HEK293 (cell line): ENCODE data around the gene JAK3.
A peak's percentile ranks its signal among the peaks of the same experiment; 100 is the strongest.
"Not testable (repeated sequence)": the region's sequence is repeated elsewhere in the genome, so short reads cannot be mapped to it uniquely, and the experiment has no call there.

ENCODE experiments used
- CTCF ChIA-PET: fragments of 350-600 bp; formaldehyde crosslinking; extraction: SDS; loops from one replicate; lab custom pipeline; 2021; ENCODE audit warnings: antibody characterized with exemption; lab: Yijun Ruan, JAX
- POLR2A ChIA-PET: fragments of 300-600 bp; formaldehyde crosslinking; extraction: SDS; loops from one replicate; lab custom pipeline; 2020; ENCODE audit warnings: antibody characterized with exemption, inconsistent platforms; lab: Yijun Ruan, JAX
- H3K27ac ChIP-seq: fragments of 200-500 bp; sonication (Bioruptor generic); 2 replicates; pipeline ENCODE4 v1.5.1; 2014; ENCODE audit warnings: low read depth, low read length, control low read depth, inconsistent platforms; ENCODE audit errors: extremely low read depth
- H3K36me3 ChIP-seq, 2 experiments: fragments of 200-500 bp in 1 of 2; sonication (Bioruptor generic) in 1 of 2; 1 replicate in 1 of 2; 2 replicates in 1 of 2; pipeline ENCODE4 v1.5.1; 2014 to 2017; ENCODE audit warnings: inconsistent platforms in 2 of 2, low read length in 2 of 2; ENCODE audit not compliant: control insufficient read depth in 2 of 2, insufficient read depth in 1 of 2
- H3K4me1 ChIP-seq: fragments of 200-500 bp; sonication (Bioruptor generic); 2 replicates; pipeline ENCODE4 v1.5.1; 2014; ENCODE audit warnings: mild to moderate bottlenecking, low read length, inconsistent platforms; ENCODE audit not compliant: control insufficient read depth, insufficient read depth
- H3K4me3 ChIP-seq: 2 replicates; pipeline ENCODE4 v1.5.1; 2011; ENCODE audit warnings: low read depth, mild to moderate bottlenecking, control low read depth, low read length, moderate library complexity
- H3K9me3 ChIP-seq: fragments of 200-500 bp; sonication (Bioruptor generic); 2 replicates; pipeline ENCODE4 v1.5.1; 2014; ENCODE audit warnings: low read depth, low read length, inconsistent platforms; ENCODE audit not compliant: control insufficient read depth, insufficient read depth
- BCL11B ChIP-seq: fragments of 450-650 bp; formaldehyde crosslinking; IDR thresholded peaks from 2 replicates; pipeline ENCODE4 v1.5.1; 2016; ENCODE audit warnings: low read depth, missing biosample characterization, missing genetic modification characterization
- EGR2 ChIP-seq: fragments of 450-650 bp; formaldehyde crosslinking; IDR thresholded peaks from 2 replicates; pipeline ENCODE4 v1.5.1; 2016; ENCODE audit warnings: low read depth, missing biosample characterization, missing genetic modification characterization
- HOXA7 ChIP-seq: sonication (generic); formaldehyde crosslinking; IDR thresholded peaks from 2 replicates; pipeline ENCODE4 v1.8.1; 2022; ENCODE audit warnings: missing genetic modification reagents, borderline replicate concordance
- KLF1 ChIP-seq: fragments of 450-650 bp; formaldehyde crosslinking; IDR thresholded peaks from 2 replicates; pipeline ENCODE4 v1.5.1; 2016; ENCODE audit warnings: missing biosample characterization, missing genetic modification characterization
- RBAK ChIP-seq: fragments of 450-650 bp; formaldehyde crosslinking; IDR thresholded peaks from 2 replicates; pipeline ENCODE4 v1.5.1; 2016; ENCODE audit warnings: missing biosample characterization, missing genetic modification characterization
- SCRT2 ChIP-seq: fragments of 450-650 bp; formaldehyde crosslinking; IDR thresholded peaks from 2 replicates; pipeline ENCODE4 v1.5.1; 2016; ENCODE audit warnings: missing biosample characterization, missing genetic modification characterization
- ZIC2 ChIP-seq: fragments of 450-650 bp; formaldehyde crosslinking; IDR thresholded peaks from 2 replicates; pipeline ENCODE4 v1.5.1; 2016; ENCODE audit warnings: missing biosample characterization, missing genetic modification characterization
- ZNF155 ChIP-seq: fragments of 450-650 bp; formaldehyde crosslinking; IDR thresholded peaks from 2 replicates; pipeline ENCODE4 v1.5.1; 2016; ENCODE audit warnings: missing biosample characterization, missing genetic modification characterization
- ZNF341 ChIP-seq: fragments of 450-650 bp; formaldehyde crosslinking; IDR thresholded peaks from 2 replicates; pipeline ENCODE4; 2016; ENCODE audit warnings: low read depth, missing biosample characterization, missing genetic modification characterization
- ZNF548 ChIP-seq: fragments of 450-650 bp; formaldehyde crosslinking; IDR thresholded peaks from 2 replicates; pipeline ENCODE4 v1.5.1; 2016; ENCODE audit warnings: missing biosample characterization, missing genetic modification characterization
- ZNF549 ChIP-seq: fragments of 450-650 bp; IDR thresholded peaks from 2 replicates; pipeline ENCODE4 v1.5.1; 2018; ENCODE audit warnings: missing biosample characterization, missing genetic modification characterization, mild to moderate bottlenecking, inconsistent platforms, moderate library complexity
- ZNF561 ChIP-seq: fragments of 450-650 bp; IDR thresholded peaks from 2 replicates; pipeline ENCODE4 v1.5.1; 2018; ENCODE audit warnings: missing biosample characterization, missing genetic modification characterization, borderline replicate concordance
- ZNF580 ChIP-seq: fragments of 450-650 bp; formaldehyde crosslinking; IDR thresholded peaks from 2 replicates; pipeline ENCODE4 v1.5.1; 2016; ENCODE audit warnings: missing biosample characterization, missing genetic modification characterization
- ZNF600 ChIP-seq: fragments of 450-650 bp; formaldehyde crosslinking; IDR thresholded peaks from 2 replicates; pipeline ENCODE4 v1.5.1; 2016; ENCODE audit warnings: missing biosample characterization, missing genetic modification characterization
- ZNF677 ChIP-seq: fragments of 450-650 bp; IDR thresholded peaks from 2 replicates; pipeline ENCODE4 v1.5.0; 2018; ENCODE audit warnings: missing biosample characterization, mild to moderate bottlenecking, missing genetic modification characterization, moderate library complexity
- ZNF768 ChIP-seq: fragments of 450-650 bp; formaldehyde crosslinking; IDR thresholded peaks from 2 replicates; pipeline ENCODE4 v1.5.1; 2018; ENCODE audit warnings: missing biosample characterization, mild to moderate bottlenecking, missing genetic modification characterization
- TF ChIP-seq, protein P1 (sequence below): fragments of 450-650 bp; formaldehyde crosslinking; IDR thresholded peaks from 2 replicates; pipeline ENCODE4 v1.5.1; 2017; ENCODE audit warnings: missing biosample characterization, mild to moderate bottlenecking, missing genetic modification characterization, moderate library complexity
- TF ChIP-seq, protein P2 (sequence below): fragments of 450-650 bp; formaldehyde crosslinking; IDR thresholded peaks from 2 replicates; pipeline ENCODE4 v1.5.1; 2016; ENCODE audit warnings: missing biosample characterization, missing genetic modification characterization, low read depth

Gene JAK3

GRCh38 chr19:17784201-17785008 lies 63.4 kb downstream of the JAK3 start (continued):
- no peak for TF ChIP-seq RBAK
- TF ChIP-seq SCRT2 (tag by site-specific recombination) = peak; percentile 68
- TF ChIP-seq EGR2 (tag by site-specific recombination) = peak; percentile 86

DNA sequence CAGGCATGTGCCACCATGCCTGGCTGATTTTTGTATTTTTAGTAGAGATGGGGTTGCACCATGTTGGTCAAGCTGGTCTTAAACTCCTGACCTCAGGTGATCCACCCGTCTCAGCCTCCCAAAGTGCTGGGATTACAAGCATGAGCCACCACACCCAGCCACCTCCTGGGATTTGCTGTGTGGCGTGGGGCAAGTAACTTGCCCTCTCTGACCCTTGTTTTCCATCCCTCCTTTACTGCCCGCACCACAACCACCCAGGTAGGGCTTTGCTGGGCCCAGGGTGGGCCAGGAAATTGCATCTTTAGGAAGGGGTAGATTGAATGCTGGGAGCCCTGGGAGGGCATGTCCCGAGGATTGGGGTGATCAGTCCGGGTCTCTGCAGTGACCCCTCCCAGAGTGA lies 64.1 kb downstream of the JAK3 start:
- H3K9me3 ChIP-seq, H3K36me3 ChIP-seq, H3K4me3 ChIP-seq, H3K27ac ChIP-seq: not testable (repeated sequence)
- CTCF ChIA-PET = interaction anchor here (0.5 to 3.2 kb wide), 13 partner anchors 9 to 1036 kb away, joined by 3 to 12 read pairs (median 5); partner anchors contain the start of gene RPL18A
- TF ChIP-seq BCL11B (tag by site-specific recombination) (0 out of 2 replicates have a peak, but pooled peaks have one; percentile 11), ZNF768 (tag by site-specific recombination) (peak; percentile 94; the same call in 1 of the 2 replicates)
- TF ChIP-seq, protein P1, sequence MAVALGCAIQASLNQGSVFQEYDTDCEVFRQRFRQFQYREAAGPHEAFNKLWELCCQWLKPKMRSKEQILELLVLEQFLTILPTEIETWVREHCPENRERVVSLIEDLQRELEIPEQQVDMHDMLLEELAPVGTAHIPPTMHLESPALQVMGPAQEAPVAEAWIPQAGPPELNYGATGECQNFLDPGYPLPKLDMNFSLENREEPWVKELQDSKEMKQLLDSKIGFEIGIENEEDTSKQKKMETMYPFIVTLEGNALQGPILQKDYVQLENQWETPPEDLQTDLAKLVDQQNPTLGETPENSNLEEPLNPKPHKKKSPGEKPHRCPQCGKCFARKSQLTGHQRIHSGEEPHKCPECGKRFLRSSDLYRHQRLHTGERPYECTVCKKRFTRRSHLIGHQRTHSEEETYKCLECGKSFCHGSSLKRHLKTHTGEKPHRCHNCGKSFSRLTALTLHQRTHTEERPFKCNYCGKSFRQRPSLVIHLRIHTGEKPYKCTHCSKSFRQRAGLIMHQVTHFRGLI (tag by site-specific recombination) = 0 out of 2 replicates have a peak, but pooled peaks have one; percentile 37
- TF ChIP-seq, all 188 proteins: peak for 3; not testable (repeated sequence) for 185
- H3K4me1 ChIP-seq = not testable (repeated sequence)
- POLR2A ChIA-PET = interaction anchor here (0.7 kb wide), 1 partner anchor 35 kb away, joined by 3 read pairs; no protein-coding TSS in a partner anchor

GRCh38 chr19:17780781-17781180 lies 67.0 kb downstream of the JAK3 start:
- TF ChIP-seq ZNF580 (tag by site-specific recombination) = peak; percentile 86; the same call in 1 of the 2 replicates
- no peak for TF ChIP-seq ZNF548 (tag by site-specific recombination)
- TF ChIP-seq, protein P2, sequence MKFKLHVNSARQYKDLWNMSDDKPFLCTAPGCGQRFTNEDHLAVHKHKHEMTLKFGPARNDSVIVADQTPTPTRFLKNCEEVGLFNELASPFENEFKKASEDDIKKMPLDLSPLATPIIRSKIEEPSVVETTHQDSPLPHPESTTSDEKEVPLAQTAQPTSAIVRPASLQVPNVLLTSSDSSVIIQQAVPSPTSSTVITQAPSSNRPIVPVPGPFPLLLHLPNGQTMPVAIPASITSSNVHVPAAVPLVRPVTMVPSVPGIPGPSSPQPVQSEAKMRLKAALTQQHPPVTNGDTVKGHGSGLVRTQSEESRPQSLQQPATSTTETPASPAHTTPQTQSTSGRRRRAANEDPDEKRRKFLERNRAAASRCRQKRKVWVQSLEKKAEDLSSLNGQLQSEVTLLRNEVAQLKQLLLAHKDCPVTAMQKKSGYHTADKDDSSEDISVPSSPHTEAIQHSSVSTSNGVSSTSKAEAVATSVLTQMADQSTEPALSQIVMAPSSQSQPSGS (tag by site-specific recombination) = no peak
- TF ChIP-seq, all 188 proteins: peak for 1
- Histone ChIP-seq H3K9me3 (no peaks in the 10 kb centered on the region), H3K27ac (no peak overlapping the region), H3K36me3 (no peaks in the 10 kb centered on the region), H3K4me1 (no peaks in the 10 kb centered on the region), H3K4me3 (no peak overlapping the region)
- ChIA-PET POLR2A (no interaction called here), CTCF (interaction anchor here (0.6 to 1.4 kb wide), 2 partner anchors 22 to 75 kb away, joined by 3 to 4 read pairs; no protein-coding TSS in a partner anchor)

- no peaks in the 10 kb centered on the region for H3K4me1 ChIP-seq
- no peak overlapping the region for H3K27ac ChIP-seq
- H3K36me3 ChIP-seq = no peaks in the 10 kb centered on the region
- ChIA-PET POLR2A (no interaction called here), CTCF (no interaction called here)
- H3K4me3 ChIP-seq = no peak overlapping the region
- H3K9me3 ChIP-seq = no peaks in the 10 kb centered on the region
- TF ChIP-seq ZNF155 (tag by site-specific recombination) (no peak), ZNF580 (tag by site-specific recombination) (no peak), ZNF549 (tag by site-specific recombination) (no peak), HOXA7 (no peak), ZNF341 (tag by site-specific recombination) (peak; percentile 45), ZIC2 (tag by site-specific recombination) (no peak), ZNF600 (tag by site-specific recombination) (peak; percentile 71; the same call in 1 of the 2 replicates), KLF1 (peak; percentile 30; the same call in 1 of the 2 replicates), ZNF561 (tag by site-specific recombination) (no peak), ZNF677 (no peak)
- TF ChIP-seq, protein P1 (tag by site-specific recombination) = no peak
Measured at GRCh38 chr19:17778968-17779929, 68.5 kb downstream of the JAK3 start.
